HCEC 1CT (cell line): Measurements from ENCODE around the gene PEAR1.

Experiments
- DNase-seq: peaks from one replicate; pipeline ENCODE4 v3.0.0-alpha.2; 2017

The PEAR1 gene

DNA sequence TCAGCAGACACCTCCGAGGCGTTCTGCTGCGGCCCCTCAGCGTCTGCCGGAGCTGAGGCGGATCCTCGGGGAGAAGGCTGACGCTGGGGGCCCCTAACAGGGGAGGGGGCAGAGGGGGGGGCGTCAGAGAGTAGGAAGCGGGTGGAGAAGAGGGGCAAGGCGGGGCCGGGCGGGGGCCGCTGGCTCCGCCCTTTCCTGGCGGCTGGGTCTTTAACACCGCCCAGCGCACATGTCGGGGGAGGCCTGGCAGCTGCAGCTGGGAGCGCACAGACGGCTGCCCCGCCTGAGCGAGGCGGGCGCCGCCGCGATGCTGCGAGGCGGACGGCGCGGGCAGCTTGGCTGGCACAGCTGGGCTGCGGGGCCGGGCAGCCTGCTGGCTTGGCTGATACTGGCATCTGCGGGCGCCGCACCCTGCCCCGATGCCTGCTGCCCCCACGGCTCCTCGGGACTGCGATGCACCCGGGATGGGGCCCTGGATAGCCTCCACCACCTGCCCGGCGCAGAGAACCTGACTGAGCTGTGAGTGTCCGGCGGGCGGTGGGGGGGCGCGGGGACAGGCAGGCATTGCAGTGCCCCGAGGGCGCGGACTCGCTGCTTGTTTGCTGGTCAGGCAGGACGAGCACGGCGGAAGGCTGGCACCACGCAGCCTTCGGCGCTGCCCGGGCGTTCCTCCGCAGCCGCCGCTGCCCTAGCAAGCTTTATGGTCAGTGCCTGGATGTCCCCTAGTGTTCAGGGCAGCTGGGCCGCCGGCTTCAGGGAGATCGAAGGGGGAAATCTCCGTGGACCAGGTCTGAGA is 32.7 kb upstream of the PEAR1 start, which contains the start of gene NTRK1:
Gene NTRK1 (plus strand): TSS at position 238 of the 796 bp plus-strand sequence. CDS start 70 bp downstream, at position 308.
- no peak for DNase-seq

DNA sequence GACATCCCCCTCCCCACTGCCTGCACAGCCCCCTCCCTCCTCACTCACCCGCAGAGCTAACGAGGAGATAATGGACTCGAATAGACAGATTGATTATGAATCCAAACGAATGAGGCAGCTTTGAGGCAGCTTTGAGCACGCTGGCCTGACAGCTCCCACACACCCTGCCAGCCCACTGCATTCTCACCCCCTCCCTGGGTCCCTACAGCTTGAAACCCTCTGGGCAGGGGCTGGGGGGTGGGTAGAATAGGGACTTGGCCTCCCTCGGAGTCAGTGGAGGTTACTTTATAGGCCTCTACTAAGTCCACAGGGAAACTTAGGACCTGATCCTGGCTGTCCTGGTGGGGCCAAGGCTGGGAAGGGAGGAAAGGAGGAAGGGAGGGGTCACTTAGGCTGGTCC is 30.9 kb upstream of the PEAR1 start:
- no peak for DNase-seq

DNA sequence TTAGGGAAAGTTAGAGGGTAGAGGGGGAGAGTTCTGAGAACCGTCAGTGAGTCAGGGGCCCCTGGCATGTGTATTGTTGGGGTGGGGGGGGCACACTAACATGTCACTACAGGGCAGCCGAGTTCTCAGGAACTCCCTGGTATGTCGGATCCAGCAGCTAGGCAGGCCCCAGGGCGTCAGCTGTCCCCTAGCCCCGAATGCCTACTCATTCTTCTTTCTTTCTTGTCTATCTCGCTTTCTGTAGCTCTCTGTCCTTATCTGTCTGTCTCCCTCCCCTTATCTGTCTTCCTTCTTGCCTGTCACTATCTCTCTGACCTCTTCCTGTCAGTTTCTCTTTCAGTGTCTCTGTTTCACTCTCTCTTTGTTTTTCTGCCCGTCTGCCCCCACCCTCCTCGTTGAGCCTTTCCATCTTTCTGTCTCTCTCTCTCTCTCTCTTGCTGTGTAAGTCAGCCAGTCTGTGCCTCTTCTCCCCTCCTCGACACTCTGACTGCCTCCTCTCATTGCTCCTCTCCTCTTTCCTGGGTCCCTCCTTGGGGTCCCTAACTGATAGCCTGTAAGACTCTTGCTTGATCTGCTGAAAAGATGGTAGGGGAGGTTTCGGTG is 30.4 kb upstream of the PEAR1 start:
- DNase-seq: no peak

DNA sequence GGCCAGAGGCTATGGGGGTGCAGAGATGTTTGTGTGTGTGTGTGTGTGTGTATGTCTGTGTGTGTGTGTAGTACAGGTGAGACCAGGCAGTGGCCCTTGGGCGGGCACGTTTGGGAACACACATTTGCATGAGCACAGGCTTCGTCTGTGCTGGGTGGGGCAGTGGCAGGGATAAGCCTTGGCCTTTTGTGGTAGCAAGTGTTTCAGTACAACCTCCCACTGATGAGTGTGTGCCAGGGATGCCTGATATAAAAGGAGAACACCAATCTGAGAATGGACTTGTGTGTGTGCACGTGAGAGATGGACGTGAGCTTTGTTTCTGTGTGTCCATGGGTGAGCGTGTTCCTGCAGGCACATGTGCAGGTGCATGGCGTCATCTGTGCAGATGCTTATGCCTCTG is 29.9 kb upstream of the PEAR1 start:
- no peak for DNase-seq

DNA sequence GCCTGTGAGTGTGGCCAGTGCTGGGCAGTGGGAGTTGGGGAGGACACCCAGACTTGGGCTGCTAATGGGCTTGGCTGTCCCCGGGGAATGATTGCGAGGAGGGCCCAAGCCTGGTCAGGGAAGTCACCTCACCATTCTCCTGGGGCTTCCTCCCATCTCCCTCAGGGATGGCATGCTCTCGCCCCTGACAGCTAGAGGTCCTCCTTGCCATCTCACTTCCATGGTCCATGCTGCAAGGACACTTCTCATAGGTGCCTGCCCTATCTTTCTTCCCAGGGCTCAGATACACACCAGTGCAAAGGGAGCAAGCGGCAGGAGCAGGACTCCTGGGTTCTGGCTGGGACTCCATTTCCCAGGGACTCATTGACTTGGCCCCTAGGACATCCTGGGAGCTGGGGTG is 28.7 kb upstream of the PEAR1 start:
- no peak for DNase-seq

DNA sequence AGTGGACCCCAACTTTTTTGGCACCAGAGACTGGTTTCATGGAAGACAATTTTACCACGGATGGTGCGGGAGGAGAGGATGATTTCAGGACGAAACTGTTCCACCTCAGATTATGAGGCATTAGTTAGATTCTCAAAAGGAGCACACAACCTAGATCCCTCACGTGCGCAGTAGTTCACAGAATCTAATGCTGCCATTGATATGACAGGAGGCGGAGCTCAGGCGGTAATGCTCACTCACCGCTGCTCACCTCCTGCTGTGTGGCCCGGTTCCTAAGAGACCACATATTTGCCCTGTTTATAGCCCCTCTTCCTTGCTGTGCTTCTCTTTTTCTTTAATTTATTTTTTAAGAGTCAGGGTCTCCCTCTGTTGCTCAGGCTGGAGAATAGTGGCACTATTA is 28.3 kb upstream of the PEAR1 start:
- DNase-seq: no peak

DNA sequence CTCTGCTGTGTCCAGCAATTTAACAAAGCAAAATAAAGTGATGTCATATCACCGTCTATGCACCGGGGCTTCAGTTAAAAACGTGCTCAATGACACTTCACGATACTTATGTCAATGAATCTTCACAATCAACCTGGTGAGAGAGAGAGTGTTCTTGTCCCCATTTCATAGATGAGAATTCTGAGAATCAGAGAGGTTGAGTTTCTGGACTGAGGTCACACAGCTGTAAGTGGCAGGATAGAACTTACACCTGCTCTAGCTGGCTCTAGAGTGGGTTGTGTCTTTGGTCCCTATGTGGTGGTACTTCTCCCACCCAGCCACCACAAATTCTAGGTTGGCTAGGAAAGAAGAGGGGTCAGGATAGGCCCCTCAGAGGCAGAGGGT is 27.7 kb upstream of the PEAR1 start:
- DNase-seq: no peak

DNA sequence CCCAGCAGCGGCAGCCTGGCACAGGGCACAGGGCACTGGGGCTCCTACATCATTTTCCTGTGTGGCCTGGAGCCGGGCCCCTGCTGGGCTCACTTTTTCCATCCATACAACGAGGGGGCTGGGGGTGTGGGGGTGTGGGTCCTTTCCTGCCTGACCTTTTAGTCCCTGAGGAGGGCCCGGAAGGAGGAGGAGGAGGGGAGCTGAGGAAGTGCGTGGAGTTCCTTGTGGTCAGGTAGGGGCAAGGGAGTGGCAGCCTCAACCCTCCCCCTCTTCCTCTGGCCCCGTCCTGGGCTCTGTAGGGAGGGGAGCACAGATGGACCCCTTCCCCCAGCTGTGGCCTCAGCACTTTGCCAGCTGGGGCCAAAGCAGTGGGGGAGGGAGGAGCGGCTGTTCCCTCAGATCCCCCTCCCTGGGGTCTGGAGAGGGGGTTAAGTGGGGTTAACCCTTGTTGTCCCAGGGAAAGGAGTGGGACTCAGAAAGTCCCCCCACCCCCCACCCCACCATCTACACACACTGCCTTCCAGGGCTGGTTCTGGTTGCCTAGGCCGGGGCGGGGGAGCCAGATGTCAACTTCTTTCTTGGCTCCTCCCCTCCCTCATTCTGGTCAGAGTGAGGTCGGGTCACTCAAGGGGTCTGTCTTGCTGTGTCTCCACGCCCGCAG is 27.1 kb upstream of the PEAR1 start:
- DNase-seq: no peak

DNA sequence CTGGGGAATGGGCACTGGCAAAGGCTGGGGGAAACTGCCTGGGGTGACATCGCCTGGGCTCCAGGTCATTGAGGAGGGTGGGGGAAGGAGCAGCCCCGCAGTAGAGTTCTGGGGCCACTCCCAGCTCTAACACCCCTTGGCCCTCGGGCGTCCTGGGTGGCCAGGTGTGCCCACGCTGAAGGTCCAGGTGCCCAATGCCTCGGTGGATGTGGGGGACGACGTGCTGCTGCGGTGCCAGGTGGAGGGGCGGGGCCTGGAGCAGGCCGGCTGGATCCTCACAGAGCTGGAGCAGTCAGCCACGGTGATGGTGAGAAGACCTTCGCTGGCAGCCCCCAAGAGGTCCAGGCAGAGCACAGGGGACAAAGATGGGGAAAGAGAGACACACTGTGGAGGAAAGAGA is 25.2 kb upstream of the PEAR1 start:
- DNase-seq: no peak

DNA sequence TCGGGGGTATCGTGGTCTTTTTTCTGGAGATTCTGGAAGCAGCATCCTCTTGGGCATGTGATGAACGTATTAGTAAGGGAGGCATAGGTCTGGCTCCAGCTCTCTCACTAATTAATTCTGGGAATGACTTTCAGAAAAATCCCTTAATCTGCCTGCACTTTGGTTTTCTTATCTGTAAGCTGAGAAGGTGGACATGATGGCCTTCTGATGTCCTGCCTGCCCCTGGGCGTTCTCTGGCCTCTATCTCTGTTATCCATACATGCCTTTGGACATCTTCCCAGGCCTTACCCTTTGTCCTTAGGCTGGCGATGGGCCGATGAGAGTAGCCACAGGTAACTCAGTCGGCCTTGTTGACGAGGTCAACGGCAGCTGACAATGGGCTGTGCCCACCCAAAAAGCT is 24.1 kb upstream of the PEAR1 start:
- DNase-seq: no peak

DNA sequence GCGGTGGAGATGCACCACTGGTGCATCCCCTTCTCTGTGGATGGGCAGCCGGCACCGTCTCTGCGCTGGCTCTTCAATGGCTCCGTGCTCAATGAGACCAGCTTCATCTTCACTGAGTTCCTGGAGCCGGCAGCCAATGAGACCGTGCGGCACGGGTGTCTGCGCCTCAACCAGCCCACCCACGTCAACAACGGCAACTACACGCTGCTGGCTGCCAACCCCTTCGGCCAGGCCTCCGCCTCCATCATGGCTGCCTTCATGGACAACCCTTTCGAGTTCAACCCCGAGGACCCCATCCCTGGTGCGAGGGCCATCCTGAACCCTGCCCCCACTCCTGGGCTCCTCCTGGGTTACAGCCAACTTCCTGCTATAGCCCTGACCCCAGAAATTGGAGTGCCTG is 19.9 kb upstream of the PEAR1 start:
- no peak for DNase-seq

DNA sequence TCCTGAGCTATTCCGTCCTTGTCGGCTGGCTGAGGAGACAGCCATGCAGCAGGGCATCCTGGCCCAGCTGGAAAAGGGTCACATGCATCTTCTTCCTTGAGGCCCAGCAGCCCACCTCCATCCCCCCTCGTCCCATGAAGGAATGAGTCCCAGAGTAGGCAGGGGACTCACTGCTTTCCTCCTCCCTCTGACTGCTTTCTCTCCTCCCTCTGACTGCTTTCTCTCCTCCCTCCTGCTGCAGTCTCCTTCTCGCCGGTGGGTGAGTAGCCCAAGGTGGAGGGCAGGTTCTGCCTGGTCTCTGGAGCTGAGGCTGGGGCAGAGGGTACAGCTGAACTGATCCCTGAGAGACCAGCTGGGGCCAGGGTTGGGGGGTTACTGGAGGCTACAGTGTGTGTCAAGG is 19.4 kb upstream of the PEAR1 start:
- DNase-seq: no peak

DNA sequence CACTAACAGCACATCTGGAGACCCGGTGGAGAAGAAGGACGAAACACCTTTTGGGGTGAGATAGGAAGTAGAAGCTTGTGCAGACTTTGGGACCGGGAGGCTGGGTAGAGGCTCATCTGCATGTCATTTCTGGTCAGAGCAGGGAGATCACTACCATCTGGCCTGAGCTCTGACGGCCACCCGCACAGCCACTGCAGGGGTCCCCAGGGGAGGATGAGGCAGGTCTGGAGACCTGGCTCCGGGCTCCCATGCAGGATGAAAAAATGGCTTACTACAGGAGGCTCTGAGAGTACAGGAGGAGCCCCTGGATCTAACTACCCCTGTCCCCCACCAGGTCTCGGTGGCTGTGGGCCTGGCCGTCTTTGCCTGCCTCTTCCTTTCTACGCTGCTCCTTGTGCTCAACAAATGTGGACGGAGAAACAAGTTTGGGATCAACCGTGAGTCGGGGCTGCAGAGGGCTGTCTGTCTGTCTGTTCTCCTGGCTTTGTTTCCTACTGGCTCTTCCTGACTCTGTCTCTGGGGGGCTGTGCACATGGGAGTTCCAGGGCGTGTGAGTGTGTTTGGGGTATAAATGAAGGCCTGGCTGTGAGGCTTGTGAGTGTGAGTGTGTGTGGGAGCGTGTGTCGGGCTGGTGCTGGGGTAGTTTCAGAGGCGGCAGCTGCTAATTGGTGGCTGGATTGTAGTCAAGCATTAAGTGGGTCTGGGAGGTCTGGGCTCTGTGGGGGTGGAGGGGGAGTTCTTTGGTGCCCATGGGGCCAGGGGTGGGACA is 18.8 kb upstream of the PEAR1 start:
- DNase-seq: no peak

DNA sequence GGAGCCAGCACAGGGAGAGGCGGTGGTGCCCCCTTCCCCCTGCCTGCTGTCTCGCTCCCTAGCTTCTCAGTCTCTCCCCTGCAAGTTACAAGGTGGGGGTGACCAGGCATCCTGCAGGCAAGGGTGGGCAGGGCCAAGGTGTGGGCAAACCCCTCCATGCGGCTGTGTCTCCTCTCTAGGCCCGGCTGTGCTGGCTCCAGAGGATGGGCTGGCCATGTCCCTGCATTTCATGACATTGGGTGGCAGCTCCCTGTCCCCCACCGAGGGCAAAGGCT is 18.2 kb upstream of the PEAR1 start:
- DNase-seq: no peak

DNA sequence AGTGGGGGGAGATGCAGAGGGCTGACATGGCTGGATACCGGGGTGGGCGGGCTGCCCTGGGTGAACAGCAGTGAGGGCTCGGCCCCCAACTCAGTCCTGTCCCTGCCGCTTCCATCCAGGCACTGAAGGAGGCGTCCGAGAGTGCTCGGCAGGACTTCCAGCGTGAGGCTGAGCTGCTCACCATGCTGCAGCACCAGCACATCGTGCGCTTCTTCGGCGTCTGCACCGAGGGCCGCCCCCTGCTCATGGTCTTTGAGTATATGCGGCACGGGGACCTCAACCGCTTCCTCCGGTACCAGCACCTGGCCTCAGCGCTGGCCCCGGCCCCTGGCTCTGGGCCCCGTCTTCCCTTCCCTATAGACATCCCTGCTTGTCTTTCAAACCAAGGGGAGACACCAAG is 17.2 kb upstream of the PEAR1 start:
- DNase-seq: no peak

DNA sequence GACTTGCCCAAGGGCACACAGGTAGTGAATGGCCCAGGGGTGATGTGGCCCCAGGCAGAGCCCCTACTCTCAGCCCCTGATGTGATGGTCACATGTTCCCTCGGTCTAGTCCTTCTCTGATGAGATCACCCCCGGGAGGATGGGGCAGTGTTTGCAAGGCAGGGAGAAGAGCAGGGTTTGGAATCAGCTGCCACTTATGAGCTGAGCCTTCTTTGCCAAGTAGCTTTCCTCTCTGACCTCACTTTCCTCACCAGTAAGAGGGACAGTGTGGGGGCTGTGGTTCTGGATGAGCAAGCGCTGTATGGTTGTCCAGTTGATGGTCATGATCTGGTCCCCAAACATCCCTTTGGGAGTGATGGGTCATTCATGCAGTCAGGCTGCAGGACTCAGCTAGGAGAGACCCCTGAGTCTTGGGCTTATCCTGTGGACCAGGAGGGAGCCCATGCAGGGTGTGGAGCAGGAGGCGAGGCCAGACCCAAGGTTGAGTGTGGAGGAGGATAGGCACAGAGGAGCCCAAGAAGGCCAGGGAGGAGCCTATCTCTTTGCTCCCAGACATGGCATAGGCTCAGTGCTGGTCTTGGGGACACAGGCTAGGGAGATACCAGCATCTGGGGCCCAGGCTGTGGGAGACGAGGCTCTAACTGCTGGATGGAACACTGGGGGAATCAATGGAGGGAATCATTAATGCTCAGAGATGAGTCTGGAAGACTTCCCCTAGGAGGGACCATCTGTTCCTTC is 15.9 kb upstream of the PEAR1 start:
- DNase-seq: no peak

DNA sequence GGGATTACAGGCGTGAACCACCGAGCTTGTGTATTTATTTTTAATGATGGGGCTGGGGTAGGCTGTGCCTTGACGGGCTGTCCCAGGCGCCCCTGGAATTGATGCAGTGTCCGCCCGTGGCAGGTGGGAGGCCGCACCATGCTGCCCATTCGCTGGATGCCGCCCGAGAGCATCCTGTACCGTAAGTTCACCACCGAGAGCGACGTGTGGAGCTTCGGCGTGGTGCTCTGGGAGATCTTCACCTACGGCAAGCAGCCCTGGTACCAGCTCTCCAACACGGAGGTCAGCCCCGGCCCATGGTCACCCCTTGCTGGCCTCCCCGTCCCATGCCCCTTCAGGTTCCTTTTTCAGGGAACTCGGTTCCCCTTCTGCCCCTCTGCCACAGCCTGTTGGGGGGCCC is 13.6 kb upstream of the PEAR1 start:
- DNase-seq: no peak

DNA sequence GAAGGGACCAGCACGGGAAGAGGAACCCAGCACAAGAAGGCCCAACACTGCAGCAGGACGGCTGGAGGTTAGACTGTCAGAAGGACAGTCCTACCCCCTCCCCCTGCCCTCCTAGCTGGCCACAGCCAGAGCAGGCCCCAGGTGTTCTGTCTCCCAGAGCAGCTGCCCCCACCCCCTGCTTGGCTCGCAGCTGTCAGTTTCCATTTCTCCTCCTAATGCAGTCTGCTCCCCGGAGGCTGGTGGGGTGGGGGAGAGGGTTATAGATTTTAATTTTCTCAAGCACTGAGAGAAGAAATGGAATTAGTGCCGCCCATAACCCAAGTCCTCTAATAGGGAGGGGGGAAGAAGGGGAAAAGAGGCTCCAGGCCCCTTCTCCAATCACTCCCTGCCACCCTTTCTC is 13.0 kb upstream of the PEAR1 start:
- DNase-seq: no peak

DNA sequence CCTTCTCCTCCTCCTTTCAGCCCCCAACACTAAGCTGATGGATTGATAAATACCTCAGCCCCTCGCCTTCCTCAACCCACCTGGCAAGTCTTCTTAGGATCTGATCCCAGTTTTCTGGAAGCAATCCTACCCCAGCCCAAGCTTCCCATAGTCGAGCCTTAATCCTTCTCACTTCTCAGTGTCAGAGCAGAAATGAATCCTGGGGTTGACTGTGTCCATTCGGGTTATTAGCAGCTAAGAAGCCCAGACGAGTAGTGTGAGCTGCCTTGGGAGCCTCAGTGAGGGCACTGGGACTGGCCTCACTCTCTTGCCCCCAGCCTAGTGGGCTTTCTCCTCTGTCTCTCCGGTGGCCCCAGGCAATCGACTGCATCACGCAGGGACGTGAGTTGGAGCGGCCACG is 12.4 kb upstream of the PEAR1 start:
- no peak for DNase-seq

DNA sequence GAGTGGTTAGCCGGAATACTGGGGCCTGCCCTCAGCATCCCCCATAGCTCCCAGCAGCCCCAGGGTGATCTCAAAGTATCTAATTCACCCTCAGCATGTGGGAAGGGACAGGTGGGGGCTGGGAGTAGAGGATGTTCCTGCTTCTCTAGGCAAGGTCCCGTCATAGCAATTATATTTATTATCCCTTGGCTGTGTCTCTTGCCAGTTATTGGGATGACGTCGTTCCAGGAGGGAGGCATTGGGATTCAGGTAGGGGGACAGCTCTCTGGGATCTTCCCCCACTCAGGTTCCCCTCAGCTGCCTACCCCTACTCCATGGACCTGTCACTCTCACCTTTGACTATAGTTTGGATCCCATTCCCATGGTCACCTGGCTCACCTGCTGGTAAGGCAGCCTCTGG is 11.9 kb upstream of the PEAR1 start:
- no peak for DNase-seq

DNA sequence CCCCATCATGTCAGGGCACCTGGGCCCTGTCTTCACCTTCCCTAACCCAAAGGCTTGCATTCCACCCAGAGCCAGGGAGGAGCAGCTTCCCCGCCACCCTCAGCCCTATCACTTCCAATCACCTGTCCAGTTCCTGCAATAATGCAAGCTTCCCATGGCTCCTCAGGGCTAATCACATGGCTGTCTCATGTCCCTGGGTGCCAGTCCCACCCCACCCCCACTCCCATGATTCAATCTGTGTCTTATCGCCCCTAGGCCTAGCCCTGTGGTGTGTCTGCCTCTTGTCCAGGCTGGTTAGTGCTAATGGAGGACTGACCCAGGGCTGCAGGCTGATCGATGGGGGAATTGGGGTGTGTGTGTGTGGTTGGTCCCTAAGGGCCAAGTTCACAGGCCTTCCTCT is 11.0 kb upstream of the PEAR1 start:
- no peak for DNase-seq

DNA sequence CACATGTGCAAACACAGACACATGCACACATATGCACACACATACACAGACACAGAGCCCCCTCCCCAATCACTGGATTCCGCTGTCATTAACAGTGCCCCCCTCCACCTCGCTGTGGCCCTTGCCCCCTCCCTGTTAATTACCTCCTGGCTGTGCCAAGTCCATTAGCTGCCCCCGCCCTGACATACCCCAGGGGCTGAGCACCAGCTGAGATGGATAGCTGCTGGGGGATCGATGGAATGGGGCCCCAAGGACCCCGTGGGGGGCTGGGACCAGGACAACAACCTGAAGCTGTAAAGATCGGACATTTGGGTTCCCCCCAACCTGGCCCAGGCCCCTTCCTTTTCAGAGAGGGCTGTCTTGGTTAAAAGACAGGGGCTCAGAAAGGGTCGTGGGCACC is 9.6 kb upstream of the PEAR1 start:
- DNase-seq: no peak

DNA sequence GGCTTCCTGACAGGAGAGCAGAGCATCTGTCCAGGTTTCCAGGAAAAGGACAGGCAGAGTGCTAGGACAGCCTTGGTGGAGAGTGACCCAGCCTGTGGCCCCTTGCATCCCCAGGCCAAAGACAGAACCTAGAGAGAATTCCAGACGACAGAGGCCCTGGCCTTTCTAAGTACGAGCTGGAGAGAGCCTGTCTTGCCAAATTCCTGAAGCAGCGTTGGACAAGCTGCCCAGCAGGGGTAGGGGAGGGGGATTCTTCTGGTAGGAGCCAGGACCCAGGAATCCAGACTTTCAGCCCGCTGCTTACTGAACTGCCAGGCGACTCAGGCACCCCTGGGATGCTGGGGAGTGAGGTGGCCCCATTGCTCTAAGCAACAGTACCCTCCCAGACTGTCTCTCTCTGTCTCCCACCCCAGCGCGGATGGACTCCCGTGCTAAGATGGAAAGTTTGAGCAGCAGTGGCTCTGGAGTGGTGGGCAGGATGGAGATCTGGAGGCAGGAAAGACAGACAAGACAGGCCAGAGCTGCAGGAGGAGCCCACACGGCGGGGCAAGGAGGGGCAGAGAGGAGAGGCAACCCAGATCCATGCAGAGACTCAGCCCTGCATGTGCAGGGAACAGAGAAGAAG is 8.8 kb upstream of the PEAR1 start:
- no peak for DNase-seq
